Renal cortex interstitium (tissue), 15 donors: ENCODE data around the gene PRKAG2. TPM values are rescaled to one million over a fixed set of nuclear protein-coding genes. Genes with fewer than 3 reads are reported as not detected.
"Not testable (repeated sequence)": the region's sequence is repeated elsewhere in the genome, so short reads cannot be mapped to it uniquely, and the experiment has no call there.

Experiments
- DNase-seq, 11 donors: peaks; one replicate each; pipeline ENCODE4 v3.0.0-alpha.2; 2013; ENCODE audit warnings: low read depth in 9 of 11, low spot score in 4 of 11; ENCODE audit errors: extremely low read depth in 1 of 11
- long read RNA-seq, 16 experiments: transcript quantifications; one replicate each; lab custom pipeline, GENCODE V29; 2026
- polyA plus RNA-seq, 3 donors: library from polyadenylated mRNA; unstranded; fragments of 120-200 nt; gene quantifications; one replicate each; pipeline ENCODE4 v1.2.1, GENCODE V29; 2013; ENCODE audit not compliant: insufficient read length in 3 of 3

PRKAG2 gene
- 10 to 100 TPM; 25.8 to 59.8 (median 37.8) TPM for polyA plus RNA-seq
- long read RNA-seq, donor 1, partial matches to known transcripts, result 0 of 1 reads
- long read RNA-seq, donor 1, other reads (novel, unspliced or antisense), result 0 of 1 reads
- long read RNA-seq, donor 2, partial matches to known transcripts, result 5 of 9 reads
- long read RNA-seq, donor 2, other reads (novel, unspliced or antisense), result 0 of 9 reads
- long read RNA-seq, donor 3, partial matches to known transcripts, result 0 of 8 reads
- long read RNA-seq, donor 3, other reads (novel, unspliced or antisense), result 0 of 8 reads
- long read RNA-seq, donor 4, partial matches to known transcripts, result 0 of 1 reads
- long read RNA-seq, donor 4, other reads (novel, unspliced or antisense), result 0 of 1 reads
- long read RNA-seq, donor 5, result 0 reads
- long read RNA-seq, donor 6, partial matches to known transcripts, result 14 of 21 reads
- long read RNA-seq, donor 6, other reads (novel, unspliced or antisense), result 0 of 21 reads
- long read RNA-seq, donor 7, partial matches to known transcripts, result 0 of 3 reads
- long read RNA-seq, donor 7, other reads (novel, unspliced or antisense), result 0 of 3 reads
- long read RNA-seq, donor 8, result 0 reads
- long read RNA-seq, donor 9, partial matches to known transcripts, result 0 of 4 reads
- long read RNA-seq, donor 9, other reads (novel, unspliced or antisense), result 0 of 4 reads
- long read RNA-seq, donor 10, partial matches to known transcripts, result 0 of 6 reads
- long read RNA-seq, donor 10, other reads (novel, unspliced or antisense), result 0 of 6 reads
- long read RNA-seq, donor 11, partial matches to known transcripts, result 0 of 1 reads
- long read RNA-seq, donor 11, other reads (novel, unspliced or antisense), result 0 of 1 reads
- long read RNA-seq, donor 12, partial matches to known transcripts, result 0 of 2 reads
- long read RNA-seq, donor 12, other reads (novel, unspliced or antisense), result 0 of 2 reads
- long read RNA-seq, donor 13, result 0 reads
- long read RNA-seq, donor 14, partial matches to known transcripts, result 0 of 3 reads
- long read RNA-seq, donor 14, other reads (novel, unspliced or antisense), result 0 of 3 reads
- long read RNA-seq, donor 15, partial matches to known transcripts, result 0 of 2 reads
- long read RNA-seq, donor 15, other reads (novel, unspliced or antisense), result 0 of 2 reads
- long read RNA-seq, donor 16, transcript PRKAG2-203 (12 exons, 2,318 nt), result major isoform, 9 of 16 reads
- long read RNA-seq, donor 16, partial matches to known transcripts, result 5 of 16 reads
- long read RNA-seq, donor 16, other reads (novel, unspliced or antisense), result 0 of 16 reads

- DNase-seq, result peak in 2 of 11 donors; percentile 22 to 52
Observed at GRCh38 chr7:151876899-151877777, at the start of gene PRKAG2. Gene PRKAG2, minus strand, starts transcription at chr7:151877115. Its CDS starts 495 bp downstream, at chr7:151876620.

- no peak for DNase-seq
Observed at GRCh38 chr7:151926336-151926712, 49.4 kb upstream of the PRKAG2 start.

- no peak for DNase-seq
Observed at GRCh38 chr7:151925446-151926335, 48.8 kb upstream of the PRKAG2 start.

GRCh38 chr7:151924508-151924907, 47.6 kb upstream of the PRKAG2 start:
- DNase-seq, result no peak

GRCh38 chr7:151924001-151924400, 47.1 kb upstream of the PRKAG2 start:
- no peak for DNase-seq

- no peak for DNase-seq
Observed at GRCh38 chr7:151923097-151923876, 46.4 kb upstream of the PRKAG2 start.

- DNase-seq, result no peak
Observed at GRCh38 chr7:151921451-151921850, 44.5 kb upstream of the PRKAG2 start.

- no peak for DNase-seq
Observed at GRCh38 chr7:151920488-151920887, 43.6 kb upstream of the PRKAG2 start.

GRCh38 chr7:151919595-151919994, 42.7 kb upstream of the PRKAG2 start:
- DNase-seq, result no peak

GRCh38 chr7:151918510-151918843, 41.6 kb upstream of the PRKAG2 start:
- no peak for DNase-seq

GRCh38 chr7:151917791-151918509, 41.0 kb upstream of the PRKAG2 start:
- no peak for DNase-seq

- DNase-seq, result no peak
Observed at GRCh38 chr7:151914051-151914450, 37.1 kb upstream of the PRKAG2 start.

- not testable (repeated sequence) for DNase-seq
Observed at GRCh38 chr7:151910655-151911054, 33.7 kb upstream of the PRKAG2 start.

GRCh38 chr7:151907115-151907514, 30.2 kb upstream of the PRKAG2 start:
- not testable (repeated sequence) for DNase-seq

- DNase-seq, result no peak
Observed at GRCh38 chr7:151905766-151906165, 28.9 kb upstream of the PRKAG2 start.

GRCh38 chr7:151905353-151905752, 28.4 kb upstream of the PRKAG2 start:
- no peak for DNase-seq
